Eye (tissue), 1 donor: ENCODE data around the gene PHC1.

ENCODE experiments used
- DNase-seq: peaks from one replicate; pipeline ENCODE4 v3.0.0-alpha.2; 2015

Gene PHC1

DNA sequence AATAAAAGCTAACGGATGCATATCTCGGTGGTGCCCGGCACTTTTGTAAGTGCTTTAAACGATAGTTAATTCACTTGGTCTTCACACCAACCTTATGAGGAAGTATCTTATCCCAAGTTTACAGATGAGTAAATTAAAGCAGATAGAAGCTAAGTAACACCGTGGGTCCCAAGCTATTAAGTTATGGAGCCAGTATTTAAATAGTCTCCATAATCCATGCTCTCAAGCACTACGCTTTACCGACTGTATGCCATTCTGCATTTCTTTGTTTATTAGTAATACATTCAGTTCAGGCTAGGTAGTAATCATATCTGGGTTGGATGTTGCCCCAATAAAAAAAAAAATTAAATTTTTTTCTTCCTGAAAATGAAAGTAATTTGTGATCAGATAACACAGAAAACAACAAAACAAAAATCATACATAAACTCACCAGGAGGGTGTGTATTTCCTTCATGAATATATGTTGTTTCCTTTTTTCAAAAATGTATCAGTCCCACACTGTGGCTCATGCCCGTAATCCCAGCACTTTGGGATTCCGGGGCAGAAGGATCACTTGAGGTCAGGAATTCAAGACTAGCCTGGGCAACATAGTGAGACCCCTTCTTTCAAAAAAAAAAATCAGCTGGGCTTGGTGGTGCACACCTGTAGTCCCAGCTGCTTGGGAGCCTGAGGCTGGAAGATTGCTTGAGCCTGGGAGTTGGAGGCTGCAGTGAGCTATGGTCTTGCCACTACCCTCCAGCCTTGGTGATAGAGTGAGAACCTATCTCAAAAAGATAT lies 36.6 kb downstream of the PHC1 start:
- DNase-seq, result no peak

DNA sequence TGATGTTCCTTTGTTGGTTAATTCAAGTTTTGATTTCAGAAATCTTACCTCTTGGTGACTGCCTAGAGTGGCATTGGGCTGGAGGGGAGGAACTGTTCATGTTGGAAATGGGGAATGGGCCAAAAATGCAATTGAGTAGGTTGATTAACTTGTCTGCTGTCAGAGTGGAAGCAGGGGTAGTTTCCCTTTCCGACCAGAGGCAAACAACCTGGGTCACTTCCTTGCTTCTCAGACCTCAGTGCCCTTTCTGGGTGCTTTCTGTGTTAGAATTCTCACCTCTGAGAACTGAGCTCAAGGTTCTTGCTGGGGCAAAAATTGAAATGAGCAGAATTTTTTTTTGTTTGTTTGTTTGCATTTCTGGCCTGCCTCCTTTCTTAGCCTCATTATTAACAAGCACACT lies 37.4 kb downstream of the PHC1 start:
- DNase-seq, result no peak

DNA sequence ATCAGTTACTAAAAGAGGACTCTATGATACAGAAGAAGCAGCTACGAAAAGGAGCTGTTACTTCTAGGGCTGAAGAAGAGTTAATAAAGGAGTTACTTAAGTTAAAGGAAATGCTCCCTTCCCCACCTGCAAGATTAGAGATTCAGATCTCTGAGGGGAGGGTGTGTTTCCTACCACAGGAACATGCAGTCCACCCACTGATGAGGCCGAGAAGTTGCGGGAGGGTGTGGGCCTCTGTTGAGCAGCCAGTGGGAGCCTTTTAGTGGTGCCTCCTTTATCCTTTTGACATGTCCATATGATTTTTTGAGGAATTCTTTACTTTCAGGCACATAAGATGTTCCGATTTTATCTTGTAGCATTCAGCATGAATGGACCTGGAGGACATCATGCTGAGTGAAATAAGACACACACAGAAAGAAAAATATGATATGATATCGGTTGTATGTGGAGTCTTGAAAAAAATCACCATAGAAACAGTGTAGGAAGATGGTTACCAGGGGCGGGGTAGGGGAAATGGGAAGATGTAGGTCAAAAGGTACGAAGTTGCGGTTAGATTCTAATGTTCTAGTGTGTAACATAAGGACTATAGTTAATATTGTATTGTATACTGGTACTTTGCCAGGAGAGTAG lies 39.6 kb downstream of the PHC1 start:
- no peak for DNase-seq

DNA sequence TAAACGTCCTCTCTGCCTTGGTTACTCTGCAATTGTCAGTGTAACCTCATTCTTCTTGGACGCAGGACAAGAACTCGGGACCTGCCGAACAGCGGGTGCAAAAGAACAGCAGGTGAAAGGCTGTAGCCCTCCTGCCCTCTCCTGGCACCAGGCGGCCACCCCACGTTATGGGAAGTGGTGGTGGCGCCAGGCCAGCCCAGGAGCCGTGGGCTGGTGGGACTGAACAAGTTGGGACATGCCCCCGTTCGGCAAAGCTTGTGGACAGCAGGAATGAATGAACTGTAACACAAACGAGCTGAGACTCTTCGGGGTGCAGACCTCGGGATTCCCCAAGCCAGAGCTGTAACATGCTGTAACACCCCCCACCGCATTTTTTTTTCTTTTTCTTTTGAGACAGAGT lies 41.8 kb downstream of the PHC1 start:
- DNase-seq, result no peak

DNA sequence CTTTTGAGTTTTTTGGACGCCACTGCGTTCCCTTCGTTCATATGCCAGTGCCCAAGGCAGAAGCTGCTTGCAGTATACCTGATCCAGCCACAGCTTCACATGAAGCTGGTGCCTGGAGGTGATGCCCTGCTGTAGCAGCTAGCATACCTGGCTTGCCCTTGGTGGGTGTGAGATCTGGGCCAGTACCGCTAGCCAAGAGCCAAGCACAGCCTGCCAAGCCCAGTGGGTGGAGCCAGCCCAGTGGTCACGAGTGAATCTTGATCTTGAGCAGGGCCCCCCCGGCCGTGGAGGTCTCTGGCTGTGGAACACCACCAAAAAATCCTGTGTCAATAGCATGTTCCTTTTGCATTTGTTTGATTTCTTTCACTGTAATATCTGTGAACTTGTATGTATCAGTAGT lies 42.5 kb downstream of the PHC1 start:
- DNase-seq, result no peak

DNA sequence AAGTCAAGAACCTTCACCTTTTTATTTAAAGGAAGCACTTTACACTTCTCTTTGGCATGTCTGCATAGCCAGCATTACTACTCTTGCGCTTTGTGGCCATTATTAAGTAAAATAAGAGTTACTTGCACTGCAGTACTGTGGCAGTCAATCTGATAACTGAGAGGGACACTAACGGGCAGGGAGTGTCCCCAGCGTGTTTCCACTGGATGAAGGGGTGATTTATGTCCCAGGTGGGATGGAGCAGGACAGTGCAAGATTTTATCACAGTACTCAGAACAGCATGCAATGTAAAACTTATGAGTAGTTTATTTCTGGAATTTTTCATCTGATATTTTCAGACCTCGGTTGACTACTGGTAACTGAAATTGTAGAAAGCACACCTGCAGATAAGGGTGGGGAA lies 43.3 kb downstream of the PHC1 start:
- DNase-seq, result no peak

DNA sequence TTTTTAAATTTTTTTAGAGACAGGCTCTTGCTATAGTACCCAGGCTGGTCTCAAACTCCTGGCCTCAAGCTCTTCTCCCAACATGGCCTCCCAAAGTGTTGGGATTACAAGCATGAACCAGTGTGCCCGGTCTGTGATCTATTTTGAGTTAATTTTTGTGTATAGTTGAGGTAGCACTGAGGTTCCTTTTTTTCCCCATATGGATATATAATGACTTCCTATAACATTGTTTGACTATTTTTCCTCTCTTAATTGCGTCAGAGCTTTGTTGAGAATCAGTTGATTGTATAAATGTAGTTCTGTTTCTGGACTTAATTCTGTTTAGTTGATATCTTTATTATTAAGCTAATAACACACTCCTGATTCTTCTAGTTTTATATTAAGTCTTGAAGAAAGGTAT lies 43.8 kb downstream of the PHC1 start:
- no peak for DNase-seq

DNA sequence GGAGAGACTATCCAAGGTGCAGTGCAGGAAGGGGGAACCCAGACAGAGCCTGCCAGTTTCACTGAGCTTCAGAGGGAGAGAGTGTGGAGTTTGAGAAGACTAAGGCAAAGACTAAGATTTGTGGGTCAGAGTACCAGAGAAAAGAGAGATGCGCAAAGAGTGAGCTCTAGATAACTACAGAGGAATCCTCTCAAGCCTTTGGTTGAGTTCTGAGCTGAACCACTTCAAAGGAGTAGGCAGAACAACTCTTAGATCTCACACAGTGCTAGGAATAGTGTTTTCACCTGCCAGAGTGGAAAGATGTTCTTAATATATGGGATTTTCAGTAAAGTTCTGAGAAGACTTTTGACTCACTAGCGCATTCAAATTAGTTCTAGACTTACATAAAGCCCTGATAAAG lies 45.9 kb downstream of the PHC1 start:
- DNase-seq, result no peak

DNA sequence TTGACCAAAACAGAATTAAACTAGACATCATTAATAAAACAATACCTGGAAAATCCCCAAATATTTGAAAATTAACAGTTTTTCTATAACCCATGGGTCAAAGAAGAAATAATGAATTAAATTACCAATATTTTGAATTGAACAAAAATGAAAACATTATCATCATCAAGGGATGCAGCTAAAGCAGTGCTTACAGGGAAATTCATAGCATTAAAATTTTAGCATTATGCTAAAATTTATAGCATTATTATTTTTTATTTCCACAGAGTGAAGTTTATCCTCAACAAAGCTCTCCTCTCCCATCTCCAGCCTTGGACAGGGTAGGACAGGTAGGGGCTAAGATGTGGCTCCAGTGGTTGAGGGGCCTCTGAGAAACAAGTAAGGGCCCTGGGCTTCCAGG lies 54.5 kb downstream of the PHC1 start:
- no peak for DNase-seq

DNA sequence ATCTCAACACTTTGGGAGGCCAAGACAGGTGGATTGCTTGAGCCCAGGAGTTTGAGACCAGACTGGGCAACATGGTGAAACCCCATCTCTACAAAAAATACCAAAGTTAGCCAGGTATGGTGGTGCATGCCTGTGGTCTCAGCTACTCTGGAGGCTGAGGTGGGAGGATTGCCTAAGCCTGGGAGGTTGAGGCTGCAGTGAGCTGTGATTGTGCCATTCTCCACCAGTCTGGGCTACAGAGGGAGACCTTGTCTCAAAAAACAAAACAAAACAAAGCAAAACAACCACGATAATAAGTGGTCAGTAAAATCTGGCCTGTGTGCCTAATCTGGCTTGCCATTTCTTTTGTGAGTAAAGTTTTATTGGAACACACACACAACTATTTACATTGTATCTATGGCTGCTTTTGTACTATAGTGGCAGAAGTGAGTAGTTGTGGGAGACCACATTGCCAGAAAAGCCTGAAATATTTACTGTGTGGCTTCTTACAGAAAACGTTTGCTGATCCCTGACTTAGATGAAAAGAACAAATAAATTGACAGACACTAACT lies 55.6 kb downstream of the PHC1 start:
- no peak for DNase-seq

DNA sequence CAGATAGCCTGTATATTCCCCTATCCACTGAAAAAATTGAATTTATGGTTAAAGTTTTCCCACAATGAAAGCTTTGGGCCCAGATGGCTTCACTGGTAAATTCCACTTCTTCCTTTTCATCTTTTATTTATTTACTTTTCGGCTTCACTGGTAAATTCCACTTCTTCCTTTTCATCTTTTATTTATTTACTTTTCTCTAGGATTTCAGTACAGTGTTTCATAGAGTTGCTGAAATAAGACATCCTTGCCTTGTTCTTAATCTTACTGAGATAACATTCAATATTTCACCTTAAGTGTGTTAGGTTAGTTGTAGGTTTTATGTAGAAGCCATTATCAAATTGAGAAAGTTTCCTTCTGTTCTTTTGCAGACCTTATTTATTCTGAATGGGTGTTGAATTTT lies 56.1 kb downstream of the PHC1 start:
- DNase-seq, result no peak

DNA sequence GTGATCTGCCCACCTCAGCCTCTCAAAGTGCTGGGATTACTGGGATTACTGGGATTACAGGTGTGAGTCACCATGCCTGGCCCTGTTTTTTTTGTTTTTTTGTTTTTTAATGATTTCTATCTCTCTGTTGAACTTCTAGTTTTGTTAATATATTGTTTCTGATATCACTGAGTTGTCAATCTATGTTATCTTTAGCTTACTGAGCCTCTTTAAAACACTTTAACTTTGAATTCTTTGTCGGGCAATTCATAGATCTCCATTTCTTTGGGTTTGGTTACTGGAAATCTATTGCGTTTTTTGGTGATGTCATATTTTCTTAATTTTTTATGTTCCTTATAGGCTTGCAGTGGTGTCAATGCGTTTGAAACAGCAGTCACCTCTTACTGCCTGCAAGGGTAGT lies 65.8 kb downstream of the PHC1 start:
- DNase-seq, result no peak

DNA sequence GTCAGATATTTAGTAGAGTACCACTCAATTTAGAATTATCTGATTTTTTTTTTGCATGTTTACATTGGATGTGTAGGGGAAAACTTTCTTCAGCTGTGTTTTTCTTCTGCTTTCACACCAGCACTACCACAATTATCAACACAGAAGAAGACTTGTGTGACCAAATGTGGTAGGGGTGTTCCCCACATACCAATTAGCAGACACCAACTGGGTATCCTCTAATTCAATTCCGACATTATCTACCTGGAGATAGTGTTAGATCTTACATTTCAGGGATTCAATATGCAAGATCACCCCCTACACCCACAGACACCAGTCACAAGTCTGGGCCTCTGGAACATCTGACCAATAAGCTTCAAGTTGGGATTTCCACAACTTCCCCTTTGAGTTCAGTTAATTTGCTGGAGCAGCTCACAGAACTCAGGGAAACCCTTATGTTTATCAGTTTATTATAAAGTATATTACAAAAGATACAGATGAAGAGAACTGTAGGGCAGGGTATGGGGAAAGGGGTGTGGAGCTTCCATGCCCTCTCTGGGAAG lies 71.0 kb downstream of the PHC1 start:
- no peak for DNase-seq

DNA sequence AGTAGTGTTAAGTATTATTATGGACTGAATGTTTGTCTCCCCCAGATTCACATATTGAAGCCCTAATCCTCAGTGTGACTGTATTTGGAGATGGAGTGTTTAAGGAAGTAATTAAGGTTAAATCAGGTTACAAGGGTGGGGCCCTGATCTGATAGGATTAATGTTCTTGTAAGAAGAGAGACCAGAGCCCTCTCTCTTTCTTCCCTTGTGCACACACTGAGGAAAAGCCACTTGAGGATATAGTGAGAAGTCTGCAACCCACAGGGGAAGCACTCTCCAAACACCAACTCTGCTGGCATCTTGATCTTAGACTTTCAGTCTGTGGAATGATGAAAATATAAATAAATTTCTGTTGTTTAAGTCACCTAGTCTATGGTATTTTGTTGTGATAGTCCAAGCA lies 72.9 kb downstream of the PHC1 start:
- no peak for DNase-seq

DNA sequence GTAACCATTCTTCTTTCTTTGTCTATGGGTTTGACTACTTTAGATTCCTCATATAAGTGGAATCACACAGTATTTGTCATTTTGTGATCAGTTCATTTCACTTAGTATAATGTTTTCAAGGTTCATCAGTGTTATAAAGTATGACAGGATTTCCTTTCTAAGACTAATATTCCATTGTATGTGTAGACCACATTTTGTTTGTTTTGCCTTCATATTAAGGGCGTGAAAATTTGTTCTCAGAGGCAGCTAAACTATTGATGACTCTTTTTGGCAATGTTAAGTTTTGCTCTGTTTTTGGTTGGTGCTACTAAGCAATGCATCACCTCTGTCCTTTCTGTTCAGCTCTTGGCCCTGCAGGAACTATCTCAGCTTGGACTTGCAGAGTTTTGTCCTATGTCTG lies 73.4 kb downstream of the PHC1 start:
- DNase-seq, result no peak

DNA sequence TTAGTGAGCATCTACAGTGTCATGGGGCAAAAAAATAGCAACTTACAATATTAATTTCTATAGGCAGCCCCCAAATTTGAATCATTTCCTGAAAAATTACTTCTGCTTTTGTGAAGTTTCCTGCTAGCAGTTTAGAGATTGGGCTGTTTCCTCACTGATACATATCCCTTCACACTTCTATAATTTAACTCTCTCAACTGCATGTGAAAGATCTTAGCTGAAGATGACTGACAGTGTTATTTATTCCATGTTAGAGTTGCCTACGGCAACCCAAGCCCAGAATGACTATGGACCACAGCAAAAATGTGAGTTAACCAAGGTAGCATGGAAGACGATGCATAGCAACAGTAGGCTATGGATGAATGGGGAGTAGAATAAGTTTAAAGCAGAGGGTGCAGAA lies 75.1 kb downstream of the PHC1 start, which contains the start of gene KLRG1:
Gene KLRG1 (plus strand): TSS at position 134 of the 400 bp plus-strand sequence. CDS start 90 bp downstream, at position 224.
- DNase-seq, result no peak
